ENCODE measurements around the gene ASB15. TPM values are rescaled to one million over a fixed set of nuclear protein-coding genes. Genes with fewer than 3 reads are reported as not detected.

ASB15 gene
- total RNA-seq, 1 experiment from 2014 or later, result not detected

GRCh38 chr7:123637878-123638277 lies 36.3 kb downstream of the ASB15 start:
- Histone ChIP-seq H3K4me1 (peaks cover 9% of the 10 kb centered on the region), H3K36me3 (no peaks in the 10 kb centered on the region), H3K9me3 (replicated peaks) (no peaks in the 10 kb centered on the region), H3K4me3 (no peak overlapping the region), H3K27ac (no peak overlapping the region), H3K27me3 (no peaks in the 10 kb centered on the region)
- DNase-seq, result no peak

- peak in 1 of 2 experiments; percentile 41 for DNase-seq
- Histone ChIP-seq H3K4me3 (no peak overlapping the region), H3K27ac (no peak overlapping the region), H3K9me3 (replicated peaks) (no peaks in the 10 kb centered on the region), H3K27me3 (no peaks in the 10 kb centered on the region), H3K4me1 (peaks cover 9% of the 10 kb centered on the region), H3K36me3 (no peaks in the 10 kb centered on the region)
These were observed 38.0 kb downstream of the ASB15 start for GRCh38 chr7:123639631-123640030.

DNA sequence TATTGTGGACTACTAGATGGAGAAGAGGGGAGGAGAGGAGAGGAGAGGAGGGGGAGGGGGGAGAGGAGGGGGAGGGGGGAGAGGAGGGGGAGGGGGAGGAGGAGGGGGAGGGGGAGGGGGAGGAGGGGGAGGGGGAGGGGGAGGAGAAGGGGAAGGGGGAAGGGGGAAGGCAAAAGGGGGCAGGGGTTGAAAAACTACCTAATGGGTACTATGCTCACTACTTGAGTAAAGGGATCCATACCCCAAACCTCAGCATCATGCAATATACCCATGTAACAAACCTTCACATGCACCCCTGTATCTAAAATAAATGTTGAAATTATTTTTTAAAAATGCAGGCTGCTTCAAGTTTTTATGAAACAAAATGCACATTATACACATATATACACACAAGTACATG lies 39.0 kb downstream of the ASB15 start:
- H3K9me3 ChIP-seq (replicated peaks), result no peaks in the 10 kb centered on the region

DNA sequence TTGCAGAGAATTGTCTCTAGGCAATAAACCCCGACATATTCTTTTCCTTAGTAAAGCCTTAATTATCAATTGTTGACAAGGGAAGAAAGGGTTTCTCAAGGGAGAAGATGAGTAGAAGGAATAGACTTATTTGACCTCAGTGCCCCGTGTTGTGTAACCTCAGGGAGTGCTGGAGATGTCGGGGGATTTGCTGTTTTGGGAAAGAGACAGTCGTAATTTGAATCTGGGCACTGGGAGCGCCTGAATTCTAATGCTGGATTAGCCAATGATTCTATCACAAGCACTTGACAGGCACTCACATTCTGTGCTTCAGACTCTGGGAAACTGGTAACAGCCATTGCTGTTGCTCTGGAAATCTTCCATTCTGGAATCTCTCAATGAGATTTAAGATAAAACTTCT lies 40.3 kb downstream of the ASB15 start:
- Histone ChIP-seq H3K9me3 (replicated peaks) (no peaks in the 10 kb centered on the region), H3K4me1 (peaks cover 9% of the 10 kb centered on the region), H3K27ac (no peak overlapping the region), H3K36me3 (no peaks in the 10 kb centered on the region), H3K27me3 (no peaks in the 10 kb centered on the region), H3K4me3 (no peak overlapping the region)
- DNase-seq, result no peak

More for the DNA sequence above, 39.0 kb downstream of the ASB15 start:
- Histone ChIP-seq H3K36me3 (no peaks in the 10 kb centered on the region), H3K27ac (no peak overlapping the region), H3K4me3 (no peak overlapping the region), H3K4me1 (peaks cover 9% of the 10 kb centered on the region), H3K27me3 (no peaks in the 10 kb centered on the region)
- DNase-seq, result no peak

- Histone ChIP-seq H3K4me3 (peak overlapping the region; percentile 49), H3K36me3 (no peaks in the 10 kb centered on the region), H3K27ac (peak overlapping the region; percentile 22), H3K9me3 (replicated peaks) (no peaks in the 10 kb centered on the region), H3K27me3 (no peaks in the 10 kb centered on the region), H3K4me1 (peaks cover 9% of the 10 kb centered on the region)
- peak in 1 of 2 experiments; percentile 66 for DNase-seq
These were observed 42.1 kb downstream of the ASB15 start for GRCh38 chr7:123643495-123644441.

- Histone ChIP-seq H3K27ac (no peak overlapping the region), H3K4me3 (no peak overlapping the region), H3K36me3 (no peaks in the 10 kb centered on the region), H3K9me3 (replicated peaks) (no peaks in the 10 kb centered on the region), H3K27me3 (no peaks in the 10 kb centered on the region), H3K4me1 (peaks cover 3% of the 10 kb centered on the region)
- no peak for DNase-seq
These were observed 43.9 kb downstream of the ASB15 start for GRCh38 chr7:123645516-123645915.

- Histone ChIP-seq H3K27ac (no peak overlapping the region), H3K27me3 (no peaks in the 10 kb centered on the region), H3K4me3 (no peak overlapping the region), H3K4me1 (peaks cover 3% of the 10 kb centered on the region), H3K36me3 (no peaks in the 10 kb centered on the region), H3K9me3 (replicated peaks) (no peaks in the 10 kb centered on the region)
- no peak for DNase-seq
These were observed 45.6 kb downstream of the ASB15 start for GRCh38 chr7:123647106-123647730.

- H3K4me1 ChIP-seq, result peaks cover 3% of the 10 kb centered on the region; the same call in 1 of the 2 replicates
- no peaks in the 10 kb centered on the region for H3K36me3 ChIP-seq
- H3K27me3 ChIP-seq, result no peaks in the 10 kb centered on the region
- DNase-seq, result no peak
- H3K9me3 ChIP-seq (replicated peaks), result no peaks in the 10 kb centered on the region
- no peak overlapping the region for H3K27ac ChIP-seq
- H3K4me3 ChIP-seq, result no peak overlapping the region
These were observed 48.3 kb downstream of the ASB15 start for GRCh38 chr7:123649964-123650363.

DNA sequence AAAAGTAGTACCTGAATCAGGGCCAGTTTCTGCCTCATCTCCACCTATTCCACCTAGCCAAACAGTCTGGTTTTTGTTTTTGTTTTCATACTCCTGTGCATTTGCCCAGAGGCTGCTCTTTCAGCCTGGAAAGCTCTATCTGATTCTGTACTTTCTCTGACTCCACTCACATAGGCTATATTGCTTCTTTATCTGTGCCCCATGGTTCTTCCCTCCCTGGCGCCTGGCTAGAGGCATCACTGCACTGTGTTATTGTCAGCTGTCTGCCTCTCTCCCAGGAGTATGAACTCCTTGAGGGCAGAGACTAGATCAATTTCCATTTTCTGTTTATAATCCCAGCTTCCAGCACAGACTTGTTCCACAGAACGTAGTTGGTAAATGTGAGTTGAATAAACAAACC lies 49.0 kb downstream of the ASB15 start:
- H3K27me3 ChIP-seq, result no peaks in the 10 kb centered on the region
- peaks cover 3% of the 10 kb centered on the region; the same call in 1 of the 2 replicates for H3K4me1 ChIP-seq
- H3K36me3 ChIP-seq, result no peaks in the 10 kb centered on the region
- H3K27ac ChIP-seq, result no peak overlapping the region
- H3K9me3 ChIP-seq (replicated peaks), result no peaks in the 10 kb centered on the region
- H3K4me3 ChIP-seq, result no peak overlapping the region
- DNase-seq, result no peak

GRCh38 chr7:123652406-123652805 lies 50.8 kb downstream of the ASB15 start:
- Histone ChIP-seq H3K27ac (no peak overlapping the region), H3K36me3 (no peaks in the 10 kb centered on the region), H3K4me1 (peaks cover 6% of the 10 kb centered on the region; the same call in 1 of the 2 replicates), H3K9me3 (replicated peaks) (no peaks in the 10 kb centered on the region), H3K27me3 (no peaks in the 10 kb centered on the region), H3K4me3 (no peak overlapping the region)
- no peak for DNase-seq

DNA sequence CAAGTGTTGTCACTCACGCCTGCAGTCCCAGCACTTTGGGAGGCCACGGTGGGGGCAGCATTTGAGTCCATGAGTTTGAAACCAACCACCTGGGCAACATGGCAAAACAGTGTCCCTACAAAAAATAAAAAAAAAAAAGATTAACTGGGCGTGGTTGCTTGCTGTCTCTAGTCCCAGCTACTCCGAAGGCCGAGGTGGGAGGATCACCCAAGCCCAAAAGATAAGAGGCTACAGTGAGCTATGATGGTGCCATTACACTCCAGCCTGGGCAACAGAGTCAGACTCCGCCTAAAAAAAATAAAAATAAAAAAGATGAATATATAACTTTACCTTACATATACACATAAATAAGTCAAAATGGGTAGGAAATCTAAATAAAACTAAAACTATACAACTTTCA lies 51.5 kb downstream of the ASB15 start:
- Histone ChIP-seq H3K36me3 (no peaks in the 10 kb centered on the region), H3K4me3 (no peak overlapping the region), H3K4me1 (peaks cover 6% of the 10 kb centered on the region; the same call in 1 of the 2 replicates)

DNA sequence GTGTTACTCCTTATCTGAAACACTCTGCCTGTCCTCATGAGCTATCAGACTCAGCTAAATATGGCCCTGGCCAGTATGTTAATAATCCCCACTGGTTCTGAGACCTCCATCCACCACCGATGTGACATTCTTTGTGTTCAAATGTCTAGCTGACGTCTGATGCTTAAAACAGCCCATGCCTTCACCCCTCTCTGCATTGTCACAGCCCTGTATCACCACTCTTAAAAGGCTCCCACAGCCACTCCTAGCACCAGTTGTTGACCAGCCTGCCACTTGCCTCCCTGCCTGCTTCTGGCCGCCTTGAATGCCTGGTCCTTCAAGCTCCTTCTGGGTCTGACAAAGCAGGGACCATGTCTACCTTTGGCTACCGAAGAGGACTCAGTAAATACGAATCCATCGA lies 54.0 kb downstream of the ASB15 start, which contains the start of gene LMOD2:
Gene LMOD2 (plus strand): TSS at position 253 of the 400 bp plus-strand sequence. CDS start 98 bp downstream, at position 351.
- Histone ChIP-seq H3K4me1 (peaks cover 4% of the 10 kb centered on the region; the same call in 1 of the 2 replicates), H3K9me3 (replicated peaks) (no peaks in the 10 kb centered on the region), H3K27me3 (no peaks in the 10 kb centered on the region), H3K27ac (no peak within 1 kb of the TSS), H3K36me3 (no peaks in the 10 kb centered on the region), H3K4me3 (no peak within 1 kb of the TSS)
- DNase-seq, result no peak

More for the DNA sequence above, 51.5 kb downstream of the ASB15 start:
- Histone ChIP-seq H3K9me3 (replicated peaks) (no peaks in the 10 kb centered on the region), H3K27me3 (no peaks in the 10 kb centered on the region), H3K27ac (no peak overlapping the region)
- DNase-seq, result no peak

- H3K36me3 ChIP-seq, result no peaks in the 10 kb centered on the region
- peaks cover 4% of the 10 kb centered on the region; the same call in 1 of the 2 replicates for H3K4me1 ChIP-seq
- no peaks in the 10 kb centered on the region for H3K9me3 ChIP-seq (replicated peaks)
- DNase-seq, result no peak
- no peaks in the 10 kb centered on the region for H3K27me3 ChIP-seq
- H3K4me3 ChIP-seq, result no peak overlapping the region
- H3K27ac ChIP-seq, result no peak overlapping the region
These were observed 55.1 kb downstream of the ASB15 start for GRCh38 chr7:123656544-123657303.

DNA sequence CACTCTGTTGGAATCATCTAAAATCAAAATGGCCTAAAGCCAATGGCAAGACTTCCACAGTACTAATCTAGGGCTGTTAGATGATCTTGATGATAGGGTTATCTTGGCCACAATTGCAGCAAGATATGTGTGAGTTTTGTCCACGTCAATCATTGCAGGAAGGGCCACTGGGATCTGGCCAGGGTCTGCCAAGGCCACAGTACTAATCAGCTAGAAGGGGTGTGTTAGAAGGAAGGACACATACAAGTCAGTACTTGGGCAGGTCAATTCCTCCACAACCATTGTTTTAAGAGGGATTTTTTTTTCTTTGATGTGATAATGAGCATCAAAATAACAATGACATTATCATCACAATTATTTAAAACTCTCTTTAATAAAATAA lies 55.7 kb downstream of the ASB15 start:
- Histone ChIP-seq H3K4me3 (no peak overlapping the region), H3K4me1 (peaks cover 4% of the 10 kb centered on the region; the same call in 1 of the 2 replicates), H3K27ac (no peak overlapping the region), H3K27me3 (no peaks in the 10 kb centered on the region), H3K9me3 (replicated peaks) (no peaks in the 10 kb centered on the region), H3K36me3 (no peaks in the 10 kb centered on the region)
- DNase-seq, result no peak

Data from SJCRH30 (cell line).